HepG2 (cell line): Measurements from ENCODE around the gene AZU1. TPM values are rescaled to one million over a fixed set of nuclear protein-coding genes. Genes with fewer than 3 reads are reported as not detected.

Source experiments
- EEA1 ChIP-seq: sonication (generic); formaldehyde crosslinking; IDR thresholded peaks from 2 replicates; pipeline ENCODE4 v1.5.1; 2020; ENCODE audit warnings: mild to moderate bottlenecking, missing genetic modification reagents, borderline replicate concordance
- FOSL2 ChIP-seq: sonication (generic); formaldehyde crosslinking; IDR thresholded peaks from 2 replicates; pipeline ENCODE4 v1.4.0; 2020; ENCODE audit warnings: missing genetic modification reagents
- FOXJ3 ChIP-seq: sonication (generic); formaldehyde crosslinking; IDR thresholded peaks from 2 replicates; pipeline ENCODE4 v1.4.0; 2020; ENCODE audit warnings: missing genetic modification reagents, mild to moderate bottlenecking, borderline replicate concordance
- GABPB1 ChIP-seq: IDR thresholded peaks from 2 replicates; pipeline ENCODE4 v1.6.1; 2016; ENCODE audit warnings: mild to moderate bottlenecking, missing genetic modification reagents, moderate library complexity, missing compliant biosample characterization
- PHF20 ChIP-seq: sonication (generic); formaldehyde crosslinking; IDR thresholded peaks from 2 replicates; pipeline ENCODE4 v1.5.0; 2020; ENCODE audit warnings: mild to moderate bottlenecking, missing genetic modification reagents
- PHF21A ChIP-seq: sonication (generic); formaldehyde crosslinking; IDR thresholded peaks from 2 replicates; pipeline ENCODE4 v1.5.0; 2020; ENCODE audit warnings: mild to moderate bottlenecking, missing genetic modification reagents
- RFX1 ChIP-seq: fragments of 450-650 bp; IDR thresholded peaks from 2 replicates; pipeline ENCODE4 v1.6.1; 2017
- RORA ChIP-seq: sonication (generic); formaldehyde crosslinking; IDR thresholded peaks from 2 replicates; pipeline ENCODE4 v1.5.0; 2020; ENCODE audit warnings: mild to moderate bottlenecking, missing genetic modification reagents, moderate library complexity
- SMC3 ChIP-seq: IDR thresholded peaks from 2 replicates; pipeline ENCODE4 v1.6.1; 2011; ENCODE audit warnings: low read length, improper control_type of control experiment
- TEAD3 ChIP-seq: optimal IDR thresholded peaks from 2 replicates; pipeline ENCODE3; 2016; ENCODE audit warnings: borderline replicate concordance
- TOPORS ChIP-seq: sonication (generic); formaldehyde crosslinking; IDR thresholded peaks from 2 replicates; pipeline ENCODE4 v1.8.0; 2023; ENCODE audit warnings: mild to moderate bottlenecking, missing genetic modification reagents
- ZKSCAN5 ChIP-seq: sonication (generic); formaldehyde crosslinking; IDR thresholded peaks from 2 replicates; pipeline ENCODE4 v1.5.1; 2020; ENCODE audit warnings: mild to moderate bottlenecking, missing genetic modification reagents
- ZMYM3 ChIP-seq: sonication (generic); formaldehyde crosslinking; IDR thresholded peaks from 2 replicates; pipeline ENCODE4 v1.5.1; 2020; ENCODE audit warnings: mild to moderate bottlenecking, missing genetic modification reagents
- ZNF121 ChIP-seq: sonication (generic); formaldehyde crosslinking; IDR thresholded peaks from 2 replicates; pipeline ENCODE4 v1.5.0; 2020; ENCODE audit warnings: mild to moderate bottlenecking, missing genetic modification reagents
- ZNF274 ChIP-seq: sonication (generic); formaldehyde crosslinking; IDR thresholded peaks from 2 replicates; pipeline ENCODE4 v1.5.1; 2020; ENCODE audit warnings: mild to moderate bottlenecking, missing genetic modification reagents
- ZNF30 ChIP-seq: sonication (generic); formaldehyde crosslinking; IDR thresholded peaks from 2 replicates; pipeline ENCODE4 v1.5.0; 2020; ENCODE audit warnings: mild to moderate bottlenecking, missing genetic modification reagents
- ZNF557 ChIP-seq: sonication (generic); formaldehyde crosslinking; IDR thresholded peaks from 2 replicates; pipeline ENCODE4 v1.4.0; 2020; ENCODE audit warnings: missing genetic modification reagents
- ZNF563 ChIP-seq: sonication (generic); formaldehyde crosslinking; IDR thresholded peaks from 2 replicates; pipeline ENCODE4 v1.8.0; 2022; ENCODE audit warnings: mild to moderate bottlenecking, moderate library complexity, missing genetic modification reagents
- ZNF607 ChIP-seq: sonication (generic); formaldehyde crosslinking; IDR thresholded peaks from 2 replicates; pipeline ENCODE4 v1.5.1; 2020; ENCODE audit warnings: missing genetic modification reagents, mild to moderate bottlenecking, borderline replicate concordance
- polyA plus RNA-seq, 8 experiments: library from polyadenylated mRNA; depleted of rRNA in 3 of 8; stranded (reverse) in 7 of 8; unstranded in 1 of 8; fragments of >200 nt; fragmentation: Illumina TruSeq in 4 of 8; extraction: Trizol in 4 of 8; gene quantifications; 2 replicates each; pipeline versions ENCODE4 v1.2.1 to v1.2.3, GENCODE V29; 2011 to 2016; ENCODE audit warnings: low read depth in 4 of 8, missing spikeins in 1 of 8, mixed read lengths in 1 of 8; ENCODE audit not compliant: insufficient read depth in 1 of 8
- total RNA-seq, 5 experiments: library from RNA; depleted of rRNA; stranded (reverse); fragments of >200 nt; fragmentation: Illumina TruSeq; extraction: Trizol; gene quantifications; 2 replicates each; pipeline ENCODE4 v1.2.3, GENCODE V29; 2016; ENCODE audit warnings: low read depth in 1 of 5
- TF ChIP-seq, protein P1 (sequence below): sonication (generic); formaldehyde crosslinking; IDR thresholded peaks from 2 replicates; pipeline ENCODE4 v1.5.0; 2020; ENCODE audit warnings: missing genetic modification reagents
- TF ChIP-seq, protein P2 (sequence below): IDR thresholded peaks from 2 replicates; pipeline ENCODE4 v1.4.0; 2020; ENCODE audit warnings: mild to moderate bottlenecking, missing genetic modification reagents
- TF ChIP-seq, protein P3 (sequence below): sonication (generic); formaldehyde crosslinking; IDR thresholded peaks from 2 replicates; pipeline ENCODE4 v1.8.1; 2023; ENCODE audit warnings: missing genetic modification reagents, inconsistent platforms, borderline replicate concordance
- TF ChIP-seq, protein P4 (sequence below): sonication (generic); formaldehyde crosslinking; IDR thresholded peaks from 2 replicates; pipeline ENCODE4 v1.4.0; 2020; ENCODE audit warnings: missing genetic modification reagents

The AZU1 gene
- total and polyA plus RNA-seq, 2 of the 13 experiments (the other 11 are each of a cell fraction or from before 2014, with no cell fraction given) = not detected

DNA sequence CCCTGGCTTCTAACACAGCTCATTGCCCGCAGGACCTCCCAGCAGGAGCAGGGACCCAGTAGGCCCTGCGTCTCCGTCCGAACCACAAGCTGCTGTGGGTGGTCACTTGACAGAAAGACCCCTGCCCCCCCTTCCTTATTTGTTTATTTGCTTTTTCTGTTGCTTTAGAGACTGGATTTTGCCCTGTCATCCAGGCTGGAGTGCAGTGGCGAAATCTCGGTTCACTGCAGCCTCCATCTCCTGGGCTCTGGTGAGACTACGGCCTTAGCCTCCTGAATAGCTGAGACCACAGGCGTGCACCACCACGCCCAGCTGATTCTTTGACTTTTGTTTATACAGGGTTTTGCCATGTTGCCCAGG is 38.0 kb upstream of the AZU1 start (continued):
- TF ChIP-seq PHF21A (no peak), EEA1 (CRISPR knock-in tag) (no peak), RORA (CRISPR knock-in tag) (no peak), ZNF607 (no peak), ZNF121 (CRISPR knock-in tag) (no peak), PHF20 (CRISPR knock-in tag) (0 out of 2 replicates have a peak, but pooled peaks have one; percentile 2), TEAD3 (peak; percentile 15), FOXJ3 (CRISPR knock-in tag) (peak; percentile 37; the same call in 1 of the 2 replicates), ZKSCAN5 (CRISPR knock-in tag) (no peak), ZMYM3 (CRISPR knock-in tag) (peak; percentile 89), FOSL2 (CRISPR knock-in tag) (peak; percentile 10; the same call in 1 of the 2 replicates), ZNF563 (CRISPR knock-in tag) (no peak), RFX1 (peak; percentile 66), ZNF557 (no peak), ZNF274 (no peak), TOPORS (no peak), ZNF30 (CRISPR knock-in tag) (no peak), GABPB1 (CRISPR knock-in tag) (no peak), SMC3 (no peak)
- TF ChIP-seq, protein P1, sequence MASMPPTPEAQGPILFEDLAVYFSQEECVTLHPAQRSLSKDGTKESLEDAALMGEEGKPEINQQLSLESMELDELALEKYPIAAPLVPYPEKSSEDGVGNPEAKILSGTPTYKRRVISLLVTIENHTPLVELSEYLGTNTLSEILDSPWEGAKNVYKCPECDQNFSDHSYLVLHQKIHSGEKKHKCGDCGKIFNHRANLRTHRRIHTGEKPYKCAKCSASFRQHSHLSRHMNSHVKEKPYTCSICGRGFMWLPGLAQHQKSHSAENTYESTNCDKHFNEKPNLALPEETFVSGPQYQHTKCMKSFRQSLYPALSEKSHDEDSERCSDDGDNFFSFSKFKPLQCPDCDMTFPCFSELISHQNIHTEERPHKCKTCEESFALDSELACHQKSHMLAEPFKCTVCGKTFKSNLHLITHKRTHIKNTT = no peak
- TF ChIP-seq, protein P2, sequence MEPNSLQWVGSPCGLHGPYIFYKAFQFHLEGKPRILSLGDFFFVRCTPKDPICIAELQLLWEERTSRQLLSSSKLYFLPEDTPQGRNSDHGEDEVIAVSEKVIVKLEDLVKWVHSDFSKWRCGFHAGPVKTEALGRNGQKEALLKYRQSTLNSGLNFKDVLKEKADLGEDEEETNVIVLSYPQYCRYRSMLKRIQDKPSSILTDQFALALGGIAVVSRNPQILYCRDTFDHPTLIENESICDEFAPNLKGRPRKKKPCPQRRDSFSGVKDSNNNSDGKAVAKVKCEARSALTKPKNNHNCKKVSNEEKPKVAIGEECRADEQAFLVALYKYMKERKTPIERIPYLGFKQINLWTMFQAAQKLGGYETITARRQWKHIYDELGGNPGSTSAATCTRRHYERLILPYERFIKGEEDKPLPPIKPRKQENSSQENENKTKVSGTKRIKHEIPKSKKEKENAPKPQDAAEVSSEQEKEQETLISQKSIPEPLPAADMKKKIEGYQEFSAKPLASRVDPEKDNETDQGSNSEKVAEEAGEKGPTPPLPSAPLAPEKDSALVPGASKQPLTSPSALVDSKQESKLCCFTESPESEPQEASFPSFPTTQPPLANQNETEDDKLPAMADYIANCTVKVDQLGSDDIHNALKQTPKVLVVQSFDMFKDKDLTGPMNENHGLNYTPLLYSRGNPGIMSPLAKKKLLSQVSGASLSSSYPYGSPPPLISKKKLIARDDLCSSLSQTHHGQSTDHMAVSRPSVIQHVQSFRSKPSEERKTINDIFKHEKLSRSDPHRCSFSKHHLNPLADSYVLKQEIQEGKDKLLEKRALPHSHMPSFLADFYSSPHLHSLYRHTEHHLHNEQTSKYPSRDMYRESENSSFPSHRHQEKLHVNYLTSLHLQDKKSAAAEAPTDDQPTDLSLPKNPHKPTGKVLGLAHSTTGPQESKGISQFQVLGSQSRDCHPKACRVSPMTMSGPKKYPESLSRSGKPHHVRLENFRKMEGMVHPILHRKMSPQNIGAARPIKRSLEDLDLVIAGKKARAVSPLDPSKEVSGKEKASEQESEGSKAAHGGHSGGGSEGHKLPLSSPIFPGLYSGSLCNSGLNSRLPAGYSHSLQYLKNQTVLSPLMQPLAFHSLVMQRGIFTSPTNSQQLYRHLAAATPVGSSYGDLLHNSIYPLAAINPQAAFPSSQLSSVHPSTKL (CRISPR knock-in tag) = no peak
- TF ChIP-seq, protein P3, sequence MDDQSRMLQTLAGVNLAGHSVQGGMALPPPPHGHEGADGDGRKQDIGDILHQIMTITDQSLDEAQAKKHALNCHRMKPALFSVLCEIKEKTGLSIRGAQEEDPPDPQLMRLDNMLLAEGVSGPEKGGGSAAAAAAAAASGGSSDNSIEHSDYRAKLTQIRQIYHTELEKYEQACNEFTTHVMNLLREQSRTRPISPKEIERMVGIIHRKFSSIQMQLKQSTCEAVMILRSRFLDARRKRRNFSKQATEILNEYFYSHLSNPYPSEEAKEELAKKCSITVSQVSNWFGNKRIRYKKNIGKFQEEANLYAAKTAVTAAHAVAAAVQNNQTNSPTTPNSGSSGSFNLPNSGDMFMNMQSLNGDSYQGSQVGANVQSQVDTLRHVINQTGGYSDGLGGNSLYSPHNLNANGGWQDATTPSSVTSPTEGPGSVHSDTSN (CRISPR knock-in tag) = no peak
- TF ChIP-seq, protein P4, sequence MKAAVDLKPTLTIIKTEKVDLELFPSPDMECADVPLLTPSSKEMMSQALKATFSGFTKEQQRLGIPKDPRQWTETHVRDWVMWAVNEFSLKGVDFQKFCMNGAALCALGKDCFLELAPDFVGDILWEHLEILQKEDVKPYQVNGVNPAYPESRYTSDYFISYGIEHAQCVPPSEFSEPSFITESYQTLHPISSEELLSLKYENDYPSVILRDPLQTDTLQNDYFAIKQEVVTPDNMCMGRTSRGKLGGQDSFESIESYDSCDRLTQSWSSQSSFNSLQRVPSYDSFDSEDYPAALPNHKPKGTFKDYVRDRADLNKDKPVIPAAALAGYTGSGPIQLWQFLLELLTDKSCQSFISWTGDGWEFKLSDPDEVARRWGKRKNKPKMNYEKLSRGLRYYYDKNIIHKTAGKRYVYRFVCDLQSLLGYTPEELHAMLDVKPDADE (CRISPR knock-in tag) = no peak
